PC-9 (cell line): ENCODE measurements around the gene LMAN2.

Experiments
- EZH2 ChIP-seq: fragments of 200-600 bp; sonication (generic); IDR thresholded peaks from 2 replicates; pipeline ENCODE4 v1.8.0; 2017; ENCODE audit warnings: antibody characterized with exemption, low read depth
- TF ChIP-seq, protein P1 (sequence below): fragments of 200-600 bp; sonication (generic); conservative IDR thresholded peaks from 2 replicates; pipeline ENCODE4 v1.6.1; 2017; ENCODE audit warnings: mixed run types, antibody characterized with exemption, mild to moderate bottlenecking, moderate library complexity

DNA sequence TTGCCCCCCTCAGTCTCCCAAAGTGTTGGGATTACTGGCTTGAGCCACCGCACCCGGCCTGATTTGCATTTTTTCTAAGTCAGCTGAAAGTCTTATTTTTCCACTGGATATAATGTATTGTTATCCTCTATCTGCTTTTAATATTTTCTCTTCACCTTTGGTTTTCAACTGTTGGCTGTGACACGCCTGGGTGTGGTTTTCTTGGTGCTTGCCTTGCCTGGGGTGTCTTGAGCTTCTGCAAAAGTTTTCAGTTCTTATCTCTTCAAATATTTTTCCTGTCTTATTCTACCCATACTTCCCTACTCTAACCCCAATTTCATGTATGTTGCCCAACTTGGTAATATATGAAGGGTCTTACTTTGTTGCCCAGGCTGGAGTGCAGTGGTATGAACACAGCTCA lies 35.5 kb downstream of the LMAN2 start:
- no peak for TF ChIP-seq EZH2
- TF ChIP-seq, protein P1, sequence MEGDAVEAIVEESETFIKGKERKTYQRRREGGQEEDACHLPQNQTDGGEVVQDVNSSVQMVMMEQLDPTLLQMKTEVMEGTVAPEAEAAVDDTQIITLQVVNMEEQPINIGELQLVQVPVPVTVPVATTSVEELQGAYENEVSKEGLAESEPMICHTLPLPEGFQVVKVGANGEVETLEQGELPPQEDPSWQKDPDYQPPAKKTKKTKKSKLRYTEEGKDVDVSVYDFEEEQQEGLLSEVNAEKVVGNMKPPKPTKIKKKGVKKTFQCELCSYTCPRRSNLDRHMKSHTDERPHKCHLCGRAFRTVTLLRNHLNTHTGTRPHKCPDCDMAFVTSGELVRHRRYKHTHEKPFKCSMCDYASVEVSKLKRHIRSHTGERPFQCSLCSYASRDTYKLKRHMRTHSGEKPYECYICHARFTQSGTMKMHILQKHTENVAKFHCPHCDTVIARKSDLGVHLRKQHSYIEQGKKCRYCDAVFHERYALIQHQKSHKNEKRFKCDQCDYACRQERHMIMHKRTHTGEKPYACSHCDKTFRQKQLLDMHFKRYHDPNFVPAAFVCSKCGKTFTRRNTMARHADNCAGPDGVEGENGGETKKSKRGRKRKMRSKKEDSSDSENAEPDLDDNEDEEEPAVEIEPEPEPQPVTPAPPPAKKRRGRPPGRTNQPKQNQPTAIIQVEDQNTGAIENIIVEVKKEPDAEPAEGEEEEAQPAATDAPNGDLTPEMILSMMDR, result no peak
